Omental fat pad (tissue), 4 donors: Measurements from ENCODE around the gene AOPEP. TPM values are rescaled to one million over a fixed set of nuclear protein-coding genes. Genes with fewer than 3 reads are reported as not detected.

Experiments
- ATAC-seq: fragments of 150-250 bp; one replicate; pipeline ENCODE4 v1.9.1; 2016; ENCODE audit warnings: mild to moderate bottlenecking, moderate library complexity; ENCODE audit not compliant: low FRiP score
- DNase-seq: peaks from one replicate; pipeline ENCODE4 v3.0.0-alpha.2; 2019; ENCODE audit warnings: low spot score
- CTCF ChIP-seq, 3 donors: fragments of 450-650 bp; IDR thresholded peaks; one replicate each; pipeline ENCODE4 v1.5.1; 2016 to 2017; ENCODE audit warnings: antibody characterized with exemption in 3 of 3, mild to moderate bottlenecking in 3 of 3, moderate library complexity in 2 of 3
- total RNA-seq, 4 donors: library from RNA; depleted of rRNA; stranded (reverse); fragments of >200 nt; gene quantifications; one replicate each; pipeline ENCODE4 v1.1.0, GENCODE V29; 2016

The AOPEP gene
- total RNA-seq, 4 donors from 2014 or later = 45.9 to 102 (median 55.1) TPM

- no peak for TF ChIP-seq CTCF (IDR thresholded peaks at IDR 0.05)
- ATAC-seq = no peak
- DNase-seq = no peak
Measured at GRCh38 chr9:95100071-95100627, 373.6 kb downstream of the AOPEP start.

- DNase-seq = no peak
- TF ChIP-seq CTCF (IDR thresholded peaks at IDR 0.05) = no peak
- no peak for ATAC-seq
Measured at GRCh38 chr9:95101326-95101725, 374.8 kb downstream of the AOPEP start.

- ATAC-seq (no peak), DNase-seq (no peak)
- no peak for TF ChIP-seq CTCF (IDR thresholded peaks at IDR 0.05)
Measured at GRCh38 chr9:95102001-95102433, 375.5 kb downstream of the AOPEP start.

GRCh38 chr9:95102572-95102971 is 376.1 kb downstream of the AOPEP start:
- no peak for ATAC-seq
- TF ChIP-seq CTCF (IDR thresholded peaks at IDR 0.05) = no peak
- DNase-seq = no peak

- ATAC-seq (no peak), DNase-seq (no peak)
Measured at GRCh38 chr9:95103281-95103771, 376.8 kb downstream of the AOPEP start.

GRCh38 chr9:95103871-95104580 is 377.5 kb downstream of the AOPEP start:
- DNase-seq (no peak), ATAC-seq (no peak)
- TF ChIP-seq CTCF (IDR thresholded peaks at IDR 0.05) = no peak

More at GRCh38 chr9:95103281-95103771, 376.8 kb downstream of the AOPEP start:
- TF ChIP-seq CTCF (IDR thresholded peaks at IDR 0.05) = no peak

- TF ChIP-seq CTCF (IDR thresholded peaks at IDR 0.05) = no peak
- DNase-seq = no peak
- ATAC-seq = no peak
Measured at GRCh38 chr9:95104581-95104960, 378.1 kb downstream of the AOPEP start.
